Measurements from ENCODE around the gene CYP11A1.

DNA sequence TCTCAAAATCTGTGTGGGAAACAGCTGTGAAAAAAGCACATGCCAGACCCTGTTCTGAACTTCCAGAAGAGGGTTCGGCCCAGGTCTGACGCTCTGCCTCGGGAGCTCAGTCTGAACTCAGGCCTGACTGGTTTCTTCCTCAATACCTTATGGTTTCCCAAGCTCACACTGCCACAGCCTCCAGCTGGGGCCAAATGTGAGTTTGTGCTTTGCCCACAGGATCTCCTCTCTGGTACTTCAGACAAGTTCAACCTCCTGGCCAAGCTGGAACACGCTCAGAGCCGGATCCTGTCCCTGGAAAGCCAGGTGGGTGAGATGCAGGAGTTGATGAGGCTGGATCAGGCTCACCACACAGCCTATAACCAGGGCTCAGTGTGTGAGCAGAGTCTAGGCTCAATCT is 33.8 kb downstream of the CYP11A1 start:
- TF ChIP-seq POLR2AphosphoS5 (IDR thresholded peaks at IDR 0.05; ENCODE audit: low read depth, low read length) (no peak), POLR2A (IDR thresholded peaks at IDR 0.05; ENCODE audit: low read depth, low read length) (no peak)

All from GM12892 (cell line).